HEK293T (cell line): Measurements from ENCODE around the gene TEX30.

Source experiments
- CTCF ChIA-PET: fragments of 350-600 bp; formaldehyde crosslinking; extraction: SDS; loops from one replicate; lab custom pipeline; 2021; ENCODE audit warnings: antibody characterized with exemption, inconsistent platforms; lab: Yijun Ruan, JAX
- POLR2A ChIA-PET: fragments of 350-600 bp; formaldehyde crosslinking; extraction: SDS; loops from one replicate; lab custom pipeline; 2020; ENCODE audit warnings: antibody characterized with exemption, inconsistent platforms; lab: Yijun Ruan, JAX
- DNase-seq: peaks from one replicate; pipeline ENCODE4 v3.0.0; 2012; ENCODE audit warnings: mixed read lengths; ENCODE audit errors: extremely low spot score
- ARNT ChIP-seq: fragments of 450-650 bp; IDR thresholded peaks from 2 replicates; pipeline ENCODE4 v1.6.1; 2017; ENCODE audit warnings: mild to moderate bottlenecking
- BHLHE40 ChIP-seq: fragments of 450-650 bp; IDR thresholded peaks from 2 replicates; pipeline ENCODE4 v1.6.1; 2016; ENCODE audit warnings: mild to moderate bottlenecking, moderate library complexity, borderline replicate concordance
- CTBP1 ChIP-seq: fragments of 450-650 bp; IDR thresholded peaks from 2 replicates; pipeline ENCODE4 v1.6.1; 2016; ENCODE audit warnings: borderline replicate concordance
- ELF4 ChIP-seq: fragments of 450-650 bp; IDR thresholded peaks from 2 replicates; pipeline ENCODE4 v1.6.1; 2017; ENCODE audit warnings: antibody characterized with exemption
- FOXA1 ChIP-seq: fragments of 450-650 bp; IDR thresholded peaks from 2 replicates; pipeline ENCODE4 v1.6.1; 2016; ENCODE audit warnings: mild to moderate bottlenecking
- FOXK2 ChIP-seq: fragments of 450-650 bp; IDR thresholded peaks from 2 replicates; pipeline ENCODE4 v1.6.1; 2016; ENCODE audit warnings: mild to moderate bottlenecking
- FOXM1 ChIP-seq: fragments of 450-650 bp; IDR thresholded peaks from 2 replicates; pipeline ENCODE4 v1.6.1; 2017; ENCODE audit warnings: mild to moderate bottlenecking, borderline replicate concordance
- HDGF ChIP-seq: fragments of 450-650 bp; IDR thresholded peaks from 2 replicates; pipeline ENCODE4 v1.6.1; 2017; ENCODE audit warnings: antibody characterized with exemption, borderline replicate concordance
- L3MBTL2 ChIP-seq: fragments of 450-650 bp; conservative IDR thresholded peaks from 2 replicates; pipeline ENCODE4 v1.6.1; 2016; ENCODE audit warnings: mild to moderate bottlenecking
- LEF1 ChIP-seq: fragments of 450-650 bp; IDR thresholded peaks from 2 replicates; pipeline ENCODE4 v1.6.1; 2017; ENCODE audit warnings: mild to moderate bottlenecking, borderline replicate concordance
- NFRKB ChIP-seq: fragments of 450-650 bp; IDR thresholded peaks from 2 replicates; pipeline ENCODE4 v1.6.1; 2016; ENCODE audit warnings: mild to moderate bottlenecking, moderate library complexity
- SP1 ChIP-seq: fragments of 450-650 bp; IDR thresholded peaks from 2 replicates; pipeline ENCODE4 v1.6.1; 2017
- SUZ12 ChIP-seq: fragments of 450-650 bp; IDR thresholded peaks from 2 replicates; pipeline ENCODE4 v1.6.1; 2016; ENCODE audit warnings: mild to moderate bottlenecking
- TARDBP ChIP-seq: fragments of 450-650 bp; IDR thresholded peaks from 2 replicates; pipeline ENCODE4 v1.6.1; 2016
- ZNF384 ChIP-seq: fragments of 450-650 bp; IDR thresholded peaks from 2 replicates; pipeline ENCODE4 v1.6.1; 2016
- TF ChIP-seq, protein P1 (sequence below): fragments of 450-650 bp; IDR thresholded peaks from 2 replicates; pipeline ENCODE4 v1.6.1; 2016

Gene TEX30

DNA sequence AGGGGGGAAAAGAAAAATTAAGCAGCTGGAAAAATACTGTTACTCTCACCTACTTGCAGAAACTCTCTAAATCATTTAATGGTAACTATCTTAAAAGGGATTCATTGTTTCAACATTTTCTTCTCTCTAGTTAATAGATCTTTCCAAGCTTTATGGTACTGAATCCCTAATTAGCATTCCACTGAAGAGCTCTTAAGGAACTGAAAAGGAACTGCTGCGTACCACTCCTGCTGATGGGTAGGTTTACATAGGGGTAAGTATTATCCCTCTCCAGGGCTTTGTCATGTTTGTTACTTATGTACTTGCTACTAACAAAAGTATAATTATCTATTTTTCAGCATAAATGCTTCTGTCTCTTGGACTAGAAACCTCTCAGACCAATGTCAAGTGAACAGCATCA, 12.5 kb downstream of the TEX30 start:
- TF ChIP-seq NFRKB: no peak
- TF ChIP-seq FOXA1: no peak
- no peak for TF ChIP-seq CTBP1
- no peak for TF ChIP-seq SP1
- TF ChIP-seq ARNT: no peak
- no peak for TF ChIP-seq L3MBTL2
- POLR2A ChIA-PET: interaction anchor here (0.8 kb wide), 1 partner anchor 13 kb away, joined by 3 read pairs; the partner anchor contains the start of gene TEX30
- DNase-seq: no peak
- CTCF ChIA-PET: no interaction called here

DNA sequence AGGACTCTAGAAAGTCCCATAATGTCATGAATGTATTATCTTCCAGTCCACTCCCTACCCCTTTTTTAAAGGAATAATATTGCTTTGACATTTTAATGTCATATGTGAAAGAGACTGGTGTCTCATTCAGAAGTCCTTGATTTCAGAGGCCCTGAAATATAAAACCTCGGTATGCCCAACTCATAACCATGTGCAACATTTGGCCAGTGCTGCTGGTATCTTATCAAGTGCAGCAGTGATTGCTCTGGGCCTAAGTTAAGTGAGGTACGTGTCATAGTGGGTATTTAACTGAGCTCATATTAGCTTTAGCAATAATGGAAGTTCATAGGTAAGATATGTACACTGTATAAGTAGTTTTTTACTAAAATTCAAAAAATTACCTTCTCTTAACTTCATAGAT, 14.7 kb downstream of the TEX30 start:
- POLR2A ChIA-PET: no interaction called here
- CTCF ChIA-PET: no interaction called here
- no peak for DNase-seq

DNA sequence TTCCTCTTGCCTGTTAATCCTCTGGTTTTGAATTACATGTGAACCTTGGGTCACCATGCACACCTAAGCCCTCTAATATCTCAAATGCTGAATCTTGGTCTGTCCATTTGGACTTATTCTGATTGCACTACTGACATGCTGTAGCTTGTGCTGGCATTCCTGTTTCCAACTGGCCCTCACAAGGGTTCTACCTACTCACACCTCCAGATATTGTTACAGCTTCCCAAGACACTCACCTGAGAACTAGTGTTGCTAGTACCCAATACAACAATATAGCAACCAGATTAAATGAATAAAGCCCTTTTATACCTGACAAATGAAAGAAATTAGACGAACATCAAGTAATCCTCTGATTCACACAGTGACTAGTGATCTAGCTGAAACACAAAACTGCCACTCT, 16.6 kb downstream of the TEX30 start:
- ChIA-PET CTCF (no interaction called here), POLR2A (interaction anchor here (0.6 to 1.3 kb wide), 2 partner anchors 17 to 160 kb away, joined by 3 to 4 read pairs; partner anchors contain the start of gene TPP2)
- TF ChIP-seq LEF1: no peak
- no peak for TF ChIP-seq ZNF384
- TF ChIP-seq TARDBP: no peak
- no peak for TF ChIP-seq ELF4
- TF ChIP-seq FOXA1: no peak
- no peak for TF ChIP-seq CTBP1
- no peak for TF ChIP-seq SUZ12
- no peak for TF ChIP-seq SP1
- TF ChIP-seq, protein P1, sequence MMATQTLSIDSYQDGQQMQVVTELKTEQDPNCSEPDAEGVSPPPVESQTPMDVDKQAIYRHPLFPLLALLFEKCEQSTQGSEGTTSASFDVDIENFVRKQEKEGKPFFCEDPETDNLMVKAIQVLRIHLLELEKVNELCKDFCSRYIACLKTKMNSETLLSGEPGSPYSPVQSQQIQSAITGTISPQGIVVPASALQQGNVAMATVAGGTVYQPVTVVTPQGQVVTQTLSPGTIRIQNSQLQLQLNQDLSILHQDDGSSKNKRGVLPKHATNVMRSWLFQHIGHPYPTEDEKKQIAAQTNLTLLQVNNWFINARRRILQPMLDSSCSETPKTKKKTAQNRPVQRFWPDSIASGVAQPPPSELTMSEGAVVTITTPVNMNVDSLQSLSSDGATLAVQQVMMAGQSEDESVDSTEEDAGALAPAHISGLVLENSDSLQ: no peak
- no peak for TF ChIP-seq L3MBTL2
- no peak for TF ChIP-seq BHLHE40
- DNase-seq: no peak

More for the DNA sequence above, 14.7 kb downstream of the TEX30 start:
- TF ChIP-seq BHLHE40 (no peak), LEF1 (no peak), SUZ12 (no peak), NFRKB (no peak)

DNA sequence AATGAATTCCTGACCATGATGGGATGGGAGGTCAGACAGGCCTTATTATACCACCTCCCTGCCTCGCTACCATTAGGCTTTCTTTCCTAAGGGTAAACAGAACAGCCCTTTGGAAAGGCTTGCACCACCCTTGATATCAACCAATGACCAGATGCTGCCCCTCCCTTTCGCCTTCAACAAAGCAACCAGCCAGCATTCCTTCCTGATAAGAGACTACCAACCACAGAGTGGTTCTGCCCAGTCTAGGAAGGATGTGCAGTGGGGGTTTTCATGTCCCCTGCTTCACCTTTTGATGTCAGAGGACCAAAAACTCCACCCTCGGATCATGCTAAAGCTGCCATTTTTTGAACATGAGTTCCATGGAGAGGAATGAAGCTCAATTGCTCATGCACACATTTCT, 21.7 kb downstream of the TEX30 start:
- TF ChIP-seq, protein P1: no peak
- TF ChIP-seq ZNF384: no peak
- no peak for TF ChIP-seq LEF1
- TF ChIP-seq L3MBTL2: no peak
- no peak for TF ChIP-seq ARNT
- no peak for TF ChIP-seq TARDBP
- TF ChIP-seq CTBP1: no peak
- TF ChIP-seq NFRKB: no peak
- POLR2A ChIA-PET: interaction anchor here (1.0 kb wide), 1 partner anchor 22 kb away, joined by 3 read pairs; the partner anchor contains the start of gene TEX30
- DNase-seq: no peak
- CTCF ChIA-PET: no interaction called here

DNA sequence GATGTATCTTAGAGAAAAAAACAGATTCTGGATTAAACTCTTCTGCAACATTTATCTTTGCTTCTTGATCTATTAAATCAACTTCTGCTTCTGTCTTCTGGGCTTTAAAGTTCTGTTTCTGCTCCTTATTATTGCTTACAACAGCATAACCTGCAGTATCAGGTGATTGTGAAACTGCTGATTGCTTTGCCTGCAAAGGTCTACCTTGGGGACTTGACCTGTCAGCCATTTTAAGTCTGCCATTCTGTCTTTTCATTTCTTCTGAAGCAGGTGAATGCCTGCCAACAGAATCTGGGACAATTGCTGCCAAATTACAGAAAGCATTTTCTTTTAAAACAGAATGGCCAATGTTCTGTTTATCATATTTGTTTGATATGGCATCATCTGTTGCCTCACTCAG, 31.1 kb downstream of the TEX30 start:
- POLR2A ChIA-PET: no interaction called here
- TF ChIP-seq HDGF: no peak
- no peak for TF ChIP-seq FOXM1
- no peak for TF ChIP-seq LEF1
- no peak for TF ChIP-seq ELF4
- no peak for TF ChIP-seq BHLHE40
- TF ChIP-seq FOXA1: no peak
- no peak for TF ChIP-seq SUZ12
- no peak for TF ChIP-seq ARNT
- no peak for TF ChIP-seq L3MBTL2
- no peak for TF ChIP-seq FOXK2
- TF ChIP-seq SP1: no peak
- CTCF ChIA-PET: no interaction called here
- no peak for DNase-seq

DNA sequence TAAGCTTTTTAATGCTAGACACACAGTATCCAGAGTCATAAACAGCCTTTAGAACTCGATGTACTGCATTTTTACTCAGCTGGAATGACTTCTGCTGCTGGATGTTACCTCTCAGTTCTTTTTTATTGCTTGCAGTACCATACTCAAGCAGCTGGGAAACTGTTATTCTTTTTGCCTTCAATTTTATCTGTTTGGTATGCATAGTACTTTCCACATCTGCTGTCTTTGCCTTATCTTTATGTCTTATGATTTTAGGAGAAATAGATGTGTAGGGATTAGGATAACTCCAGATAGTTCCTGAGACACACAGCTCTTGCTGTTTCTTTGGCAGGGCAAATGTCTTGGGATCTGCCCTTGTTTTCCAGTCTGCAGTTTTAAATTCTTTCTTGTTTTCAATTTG, 31.5 kb downstream of the TEX30 start:
- TF ChIP-seq FOXK2: no peak
- ChIA-PET POLR2A (no interaction called here), CTCF (no interaction called here)
- no peak for DNase-seq

DNA sequence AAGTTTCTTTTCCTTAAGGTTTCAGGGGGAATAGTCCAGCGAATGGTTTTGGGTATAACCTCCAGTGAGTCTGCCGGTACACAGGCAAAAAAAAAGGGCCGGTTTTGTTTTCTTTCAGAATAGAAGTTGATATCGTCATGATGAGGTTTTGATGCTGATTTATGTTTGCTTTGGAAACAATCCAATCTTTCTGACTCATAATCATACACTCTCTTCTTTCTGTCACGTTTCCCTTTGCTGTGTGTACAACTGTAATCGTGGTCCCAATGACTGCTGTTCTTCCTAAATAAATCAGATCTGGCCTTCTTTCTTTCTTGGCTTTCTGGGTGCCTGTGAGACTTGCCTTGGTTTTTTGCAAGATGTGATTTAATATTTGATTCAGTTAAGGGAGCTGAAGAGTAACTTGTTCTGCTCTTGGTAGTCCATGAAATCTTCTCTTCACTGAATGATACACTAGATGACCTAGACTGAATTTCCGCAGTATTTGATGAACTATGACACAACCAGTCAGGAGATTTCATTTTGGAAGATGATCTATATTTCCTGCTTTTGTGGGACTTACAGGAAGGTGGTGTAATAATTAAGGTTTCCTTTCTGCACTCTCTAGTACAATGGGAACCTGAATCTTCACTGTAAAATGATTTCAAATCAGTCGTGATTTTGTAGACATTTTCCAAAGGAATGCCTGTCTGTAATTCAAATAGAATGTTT, 43.9 kb downstream of the TEX30 start:
- CTCF ChIA-PET: no interaction called here
- DNase-seq: no peak
- POLR2A ChIA-PET: no interaction called here
- TF ChIP-seq LEF1 (no peak), CTBP1 (no peak), FOXA1 (no peak), TARDBP (no peak), FOXM1 (no peak), BHLHE40 (no peak), ZNF384 (no peak)
- TF ChIP-seq, protein P1: no peak
